Esophagus squamous epithelium (tissue), 4 donors: ENCODE measurements around the gene LIPE.

Source experiments
- POLR2A ChIP-seq, 4 donors: fragments of 450-650 bp; IDR thresholded peaks; one replicate each; pipeline ENCODE4 v1.6.1; 2017; ENCODE audit warnings: antibody characterized with exemption in 4 of 4, mild to moderate bottlenecking in 4 of 4, moderate library complexity in 3 of 4
- TF ChIP-seq, protein P1 (sequence below), 6 experiments: fragments of 450-650 bp in 4 of 6; fragments of 200-600 bp in 2 of 6; sonication (generic) in 2 of 6; IDR thresholded peaks; one replicate each; pipeline ENCODE4 v1.5.1; 2016 to 2019; ENCODE audit warnings: antibody characterized with exemption in 6 of 6, mild to moderate bottlenecking in 4 of 6, moderate library complexity in 4 of 6

- TF ChIP-seq POLR2A (IDR thresholded peaks at IDR 0.05), result no peak
- TF ChIP-seq, protein P1, sequence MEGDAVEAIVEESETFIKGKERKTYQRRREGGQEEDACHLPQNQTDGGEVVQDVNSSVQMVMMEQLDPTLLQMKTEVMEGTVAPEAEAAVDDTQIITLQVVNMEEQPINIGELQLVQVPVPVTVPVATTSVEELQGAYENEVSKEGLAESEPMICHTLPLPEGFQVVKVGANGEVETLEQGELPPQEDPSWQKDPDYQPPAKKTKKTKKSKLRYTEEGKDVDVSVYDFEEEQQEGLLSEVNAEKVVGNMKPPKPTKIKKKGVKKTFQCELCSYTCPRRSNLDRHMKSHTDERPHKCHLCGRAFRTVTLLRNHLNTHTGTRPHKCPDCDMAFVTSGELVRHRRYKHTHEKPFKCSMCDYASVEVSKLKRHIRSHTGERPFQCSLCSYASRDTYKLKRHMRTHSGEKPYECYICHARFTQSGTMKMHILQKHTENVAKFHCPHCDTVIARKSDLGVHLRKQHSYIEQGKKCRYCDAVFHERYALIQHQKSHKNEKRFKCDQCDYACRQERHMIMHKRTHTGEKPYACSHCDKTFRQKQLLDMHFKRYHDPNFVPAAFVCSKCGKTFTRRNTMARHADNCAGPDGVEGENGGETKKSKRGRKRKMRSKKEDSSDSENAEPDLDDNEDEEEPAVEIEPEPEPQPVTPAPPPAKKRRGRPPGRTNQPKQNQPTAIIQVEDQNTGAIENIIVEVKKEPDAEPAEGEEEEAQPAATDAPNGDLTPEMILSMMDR (IDR thresholded peaks at IDR 0.05), result no peak
These were observed 46.5 kb upstream of the LIPE start for GRCh38 chr19:42473686-42474085.
